HUES6 (cell line): ENCODE measurements around the gene PRLH.

Experiments
- H3K27ac ChIP-seq: 2 replicates; pipeline ENCODE4 v1.7.0; 2013; ENCODE audit warnings: low read depth, mild to moderate bottlenecking, low read length, inconsistent platforms
- H3K27me3 ChIP-seq: 2 replicates; pipeline ENCODE4 v1.6.1; 2013; ENCODE audit warnings: low read length; ENCODE audit not compliant: control insufficient read depth, insufficient read depth
- H3K36me3 ChIP-seq: 2 replicates; pipeline ENCODE4 v1.6.1; 2013; ENCODE audit warnings: low read length; ENCODE audit not compliant: control insufficient read depth, insufficient read depth
- H3K4me1 ChIP-seq: 2 replicates; pipeline ENCODE4 v1.6.1; 2013; ENCODE audit warnings: low read length; ENCODE audit not compliant: control insufficient read depth, insufficient read depth
- H3K4me3 ChIP-seq: 2 replicates; pipeline ENCODE4 v1.5.1; 2013; ENCODE audit warnings: low read depth, low read length
- H3K9ac ChIP-seq: one replicate; pipeline ENCODE4 v1.6.1; 2013; ENCODE audit warnings: mild to moderate bottlenecking, low read length
- H3K9me3 ChIP-seq: 2 replicates; pipeline ENCODE4 v1.6.1; 2013; ENCODE audit warnings: low read depth, low read length; ENCODE audit not compliant: control insufficient read depth, insufficient read depth

Gene PRLH

GRCh38 chr2:237540223-237540775 is 26.1 kb upstream of the PRLH start:
- H3K27me3 ChIP-seq = no peaks in the 10 kb centered on the region
- no peak overlapping the region for H3K27ac ChIP-seq

GRCh38 chr2:237540823-237541222 is 25.6 kb upstream of the PRLH start:
- Histone ChIP-seq H3K27ac (no peak overlapping the region), H3K4me3 (no peak overlapping the region)

More at GRCh38 chr2:237540223-237540775, 26.1 kb upstream of the PRLH start:
- H3K4me1 ChIP-seq = no peaks in the 10 kb centered on the region; the same call in 1 of the 2 replicates
- no peak overlapping the region for H3K9ac ChIP-seq
- no peaks in the 10 kb centered on the region for H3K36me3 ChIP-seq
- no peak overlapping the region for H3K4me3 ChIP-seq
- no peaks in the 10 kb centered on the region for H3K9me3 ChIP-seq

GRCh38 chr2:237541243-237541642 is 25.1 kb upstream of the PRLH start:
- Histone ChIP-seq H3K9me3 (no peaks in the 10 kb centered on the region), H3K27me3 (no peaks in the 10 kb centered on the region), H3K4me1 (peaks cover 7% of the 10 kb centered on the region), H3K27ac (no peak overlapping the region), H3K36me3 (no peaks in the 10 kb centered on the region), H3K9ac (no peak overlapping the region), H3K4me3 (no peak overlapping the region)

More at GRCh38 chr2:237540823-237541222, 25.6 kb upstream of the PRLH start:
- no peaks in the 10 kb centered on the region for H3K27me3 ChIP-seq
- H3K9me3 ChIP-seq = no peaks in the 10 kb centered on the region
- no peaks in the 10 kb centered on the region for H3K36me3 ChIP-seq
- peaks cover 3% of the 10 kb centered on the region; the same call in 1 of the 2 replicates for H3K4me1 ChIP-seq
- no peak overlapping the region for H3K9ac ChIP-seq

GRCh38 chr2:237542001-237542704 is 24.2 kb upstream of the PRLH start:
- H3K27ac ChIP-seq = no peak overlapping the region
- H3K4me1 ChIP-seq = peaks cover 10% of the 10 kb centered on the region
- H3K27me3 ChIP-seq = no peaks in the 10 kb centered on the region
- H3K36me3 ChIP-seq = no peaks in the 10 kb centered on the region
- H3K9ac ChIP-seq = no peak overlapping the region
- H3K4me3 ChIP-seq = no peak overlapping the region
- no peaks in the 10 kb centered on the region for H3K9me3 ChIP-seq

- H3K27ac ChIP-seq = no peak overlapping the region
Measured at GRCh38 chr2:237546040-237546875, 20.1 kb upstream of the PRLH start.

DNA sequence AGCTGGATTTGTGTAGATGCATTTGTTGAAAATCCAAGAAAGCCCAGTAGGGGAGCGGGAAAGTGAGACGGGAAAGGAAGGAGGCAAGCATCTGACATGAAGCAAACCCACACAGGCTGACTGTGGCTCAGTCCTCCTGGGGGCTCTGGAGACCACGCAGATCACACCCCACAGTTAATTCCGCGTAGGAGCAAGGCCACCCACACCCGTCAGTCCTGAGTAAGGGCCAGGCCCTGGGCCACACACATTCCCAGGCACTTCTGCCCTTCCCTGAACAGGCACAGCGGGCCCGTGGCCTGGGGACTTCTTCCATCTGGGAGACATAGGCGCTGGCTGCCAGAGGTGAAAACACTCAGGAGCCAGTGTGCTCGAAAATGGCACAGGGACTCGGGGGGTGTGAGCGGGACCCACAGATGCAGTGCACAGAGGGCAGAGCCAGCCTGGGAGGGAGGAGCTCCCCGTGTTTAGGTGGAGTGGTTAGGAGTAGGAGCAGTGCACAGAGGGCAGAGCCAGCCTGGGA is 19.4 kb upstream of the PRLH start:
- no peaks in the 10 kb centered on the region for H3K9me3 ChIP-seq
- H3K4me3 ChIP-seq = no peak overlapping the region
- no peak overlapping the region for H3K27ac ChIP-seq
- no peak overlapping the region for H3K9ac ChIP-seq
- peaks cover 12% of the 10 kb centered on the region for H3K4me1 ChIP-seq
- H3K27me3 ChIP-seq = no peaks in the 10 kb centered on the region
- no peaks in the 10 kb centered on the region for H3K36me3 ChIP-seq

More at GRCh38 chr2:237546040-237546875, 20.1 kb upstream of the PRLH start:
- Histone ChIP-seq H3K4me1 (peaks cover 12% of the 10 kb centered on the region), H3K27me3 (no peaks in the 10 kb centered on the region), H3K4me3 (no peak overlapping the region), H3K36me3 (no peaks in the 10 kb centered on the region), H3K9ac (no peak overlapping the region), H3K9me3 (no peaks in the 10 kb centered on the region)

GRCh38 chr2:237547841-237548416 is 18.4 kb upstream of the PRLH start:
- H3K4me3 ChIP-seq = no peak overlapping the region
- no peak overlapping the region for H3K9ac ChIP-seq
- H3K36me3 ChIP-seq = no peaks in the 10 kb centered on the region
- H3K4me1 ChIP-seq = peaks cover 12% of the 10 kb centered on the region
- H3K27ac ChIP-seq = no peak overlapping the region
- no peaks in the 10 kb centered on the region for H3K27me3 ChIP-seq
- peaks cover 4% of the 10 kb centered on the region for H3K9me3 ChIP-seq

DNA sequence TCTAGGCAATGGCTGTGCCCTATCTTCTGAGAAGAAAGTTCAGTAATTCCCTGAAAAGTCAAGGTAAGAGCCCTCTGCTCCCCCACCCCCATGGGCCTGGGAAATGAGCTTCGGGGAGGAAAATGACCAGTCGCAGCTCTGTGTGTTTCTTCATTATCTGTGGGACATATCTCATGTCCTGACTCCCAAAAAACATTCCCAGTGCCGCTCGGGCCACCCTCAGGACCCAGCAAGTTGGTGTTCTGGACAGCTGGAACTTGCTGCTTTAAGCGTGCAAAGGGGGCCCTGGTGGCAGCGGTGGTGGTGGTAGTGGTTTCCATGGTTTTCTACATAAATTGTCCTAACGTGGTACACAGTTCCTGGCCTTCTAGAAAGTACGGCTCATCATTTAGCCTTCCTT is 17.2 kb upstream of the PRLH start:
- Histone ChIP-seq H3K4me1 (peaks cover 12% of the 10 kb centered on the region), H3K36me3 (0 out of 2 replicates have a peak, but pooled peaks cover 6% of the 10 kb centered on the region), H3K9ac (no peak overlapping the region), H3K9me3 (peaks cover 16% of the 10 kb centered on the region), H3K27ac (no peak overlapping the region), H3K27me3 (no peaks in the 10 kb centered on the region), H3K4me3 (no peak overlapping the region)

DNA sequence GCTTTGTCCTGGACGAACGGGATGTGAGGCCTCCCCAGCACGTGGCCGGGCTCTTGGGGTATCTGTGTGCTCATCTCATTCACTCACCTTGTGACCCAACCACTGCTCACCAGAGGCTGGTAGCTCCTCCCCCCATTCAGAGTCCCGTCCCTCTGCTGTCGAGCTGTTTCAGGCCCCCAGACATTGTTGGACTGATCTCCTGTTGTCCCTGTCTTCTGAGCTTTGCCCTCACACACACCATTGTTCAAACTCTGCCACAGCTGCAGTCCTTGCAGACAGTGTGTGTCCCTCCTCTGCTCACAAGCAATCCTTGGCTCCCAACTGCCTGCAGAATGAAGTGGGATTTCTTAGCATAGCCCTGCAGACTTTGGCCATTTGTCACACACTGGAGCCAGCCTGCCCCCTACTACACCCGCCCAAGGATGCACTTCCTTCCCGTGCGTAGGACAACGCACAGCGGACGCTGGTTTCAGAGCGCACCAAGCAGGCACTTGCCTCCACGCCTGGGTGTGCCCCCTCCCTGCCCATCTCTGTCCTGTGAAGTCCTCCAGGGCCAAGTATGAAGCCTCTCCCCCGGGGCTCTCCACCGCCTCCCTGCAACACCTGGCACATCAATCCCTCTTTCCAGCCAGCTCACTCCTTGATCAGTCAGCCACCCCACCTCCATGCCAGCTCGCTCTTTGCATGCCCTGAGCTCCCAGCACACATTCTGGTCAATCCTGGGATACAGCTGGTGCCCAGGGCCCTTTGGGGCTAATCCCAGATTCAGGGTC is 16.5 kb upstream of the PRLH start:
- Histone ChIP-seq H3K36me3 (0 out of 2 replicates have a peak, but pooled peaks cover 10% of the 10 kb centered on the region), H3K9ac (no peak overlapping the region)

GRCh38 chr2:237551071-237551574 is 15.3 kb upstream of the PRLH start:
- Histone ChIP-seq H3K27ac (no peak overlapping the region), H3K4me3 (no peak overlapping the region), H3K36me3 (0 out of 2 replicates have a peak, but pooled peaks cover 10% of the 10 kb centered on the region), H3K27me3 (no peaks in the 10 kb centered on the region), H3K9ac (no peak overlapping the region), H3K9me3 (peaks cover 31% of the 10 kb centered on the region), H3K4me1 (peaks cover 6% of the 10 kb centered on the region)

More for the DNA sequence above, 16.5 kb upstream of the PRLH start:
- H3K27me3 ChIP-seq = no peaks in the 10 kb centered on the region
- H3K4me1 ChIP-seq = peaks cover 12% of the 10 kb centered on the region
- H3K4me3 ChIP-seq = no peak overlapping the region
- H3K27ac ChIP-seq = no peak overlapping the region
- H3K9me3 ChIP-seq = peaks cover 22% of the 10 kb centered on the region
